ENCODE results near the gene CDC34. TPM values are rescaled to one million over a fixed set of nuclear protein-coding genes. Genes with fewer than 3 reads are reported as not detected.

Gene CDC34
- total RNA-seq, 4 donors from 2014 or later = 60.7 to 110 (median 73.4) TPM

DNA sequence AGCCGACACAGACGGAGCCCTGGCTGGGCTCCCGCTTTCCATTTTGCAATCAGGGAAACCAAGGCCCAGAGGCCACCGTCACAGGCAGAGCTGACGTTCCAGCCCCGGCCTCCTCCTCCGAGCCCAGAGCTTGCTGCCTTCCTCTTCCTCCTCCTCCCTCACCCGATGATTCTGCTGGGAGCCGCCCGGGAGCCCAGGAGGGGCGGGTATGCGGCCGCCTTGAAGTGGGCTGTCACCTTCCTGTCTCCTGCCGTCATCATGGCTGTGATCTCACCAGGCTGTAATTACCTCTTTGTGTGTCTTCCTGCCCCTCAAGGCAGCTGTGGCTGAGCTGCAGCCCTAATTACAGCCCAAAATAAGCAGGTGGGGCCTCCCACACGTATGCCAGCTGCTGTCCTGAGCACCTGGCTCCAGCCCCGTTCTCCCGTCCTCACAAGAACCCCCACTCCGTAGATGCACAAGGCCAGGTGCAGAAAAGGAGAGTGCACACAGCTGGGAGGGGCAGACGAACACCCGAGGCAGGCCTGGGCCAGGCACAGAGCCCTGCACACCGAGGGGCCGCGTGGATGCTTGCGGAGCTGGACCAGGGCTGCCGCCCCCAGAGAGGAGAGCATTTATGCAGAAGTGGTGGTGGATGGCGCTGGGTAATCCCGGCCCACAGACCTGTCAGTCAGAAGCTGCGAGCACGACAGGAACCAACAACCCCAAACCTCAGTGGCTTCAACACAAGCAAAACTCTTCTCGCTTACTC is 20.3 kb upstream of the CDC34 start:
- Histone ChIP-seq H3K27me3 (no peaks in the 10 kb centered on the region), H3K27ac (peak overlapping the region in 3 of 4 donors; percentile 36 to 75 (median 51)), H3K9me3 (no peaks in the 10 kb centered on the region), H3K36me3 (peaks cover 0 to 24% (median 0%) of the 10 kb centered on the region in 3 donors), H3K4me3 (peak overlapping the region in 1 of 4 donors; percentile 31), H3K4me1 (peaks cover 0 to 37% (median 18%) of the 10 kb centered on the region in 4 donors)
- no peak for TF ChIP-seq POLR2A (IDR thresholded peaks at IDR 0.05)
- TF ChIP-seq, protein P1, sequence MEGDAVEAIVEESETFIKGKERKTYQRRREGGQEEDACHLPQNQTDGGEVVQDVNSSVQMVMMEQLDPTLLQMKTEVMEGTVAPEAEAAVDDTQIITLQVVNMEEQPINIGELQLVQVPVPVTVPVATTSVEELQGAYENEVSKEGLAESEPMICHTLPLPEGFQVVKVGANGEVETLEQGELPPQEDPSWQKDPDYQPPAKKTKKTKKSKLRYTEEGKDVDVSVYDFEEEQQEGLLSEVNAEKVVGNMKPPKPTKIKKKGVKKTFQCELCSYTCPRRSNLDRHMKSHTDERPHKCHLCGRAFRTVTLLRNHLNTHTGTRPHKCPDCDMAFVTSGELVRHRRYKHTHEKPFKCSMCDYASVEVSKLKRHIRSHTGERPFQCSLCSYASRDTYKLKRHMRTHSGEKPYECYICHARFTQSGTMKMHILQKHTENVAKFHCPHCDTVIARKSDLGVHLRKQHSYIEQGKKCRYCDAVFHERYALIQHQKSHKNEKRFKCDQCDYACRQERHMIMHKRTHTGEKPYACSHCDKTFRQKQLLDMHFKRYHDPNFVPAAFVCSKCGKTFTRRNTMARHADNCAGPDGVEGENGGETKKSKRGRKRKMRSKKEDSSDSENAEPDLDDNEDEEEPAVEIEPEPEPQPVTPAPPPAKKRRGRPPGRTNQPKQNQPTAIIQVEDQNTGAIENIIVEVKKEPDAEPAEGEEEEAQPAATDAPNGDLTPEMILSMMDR (IDR thresholded peaks at IDR 0.05) = no peak
- no peak for TF ChIP-seq EP300 (IDR thresholded peaks at IDR 0.05)
- 58 to 59% methylated on average over 29 of the region's 30 CpGs for WGBS, 2 donors
- DNase-seq (ENCODE audit: low spot score in 2 of 2) = no peak

DNA sequence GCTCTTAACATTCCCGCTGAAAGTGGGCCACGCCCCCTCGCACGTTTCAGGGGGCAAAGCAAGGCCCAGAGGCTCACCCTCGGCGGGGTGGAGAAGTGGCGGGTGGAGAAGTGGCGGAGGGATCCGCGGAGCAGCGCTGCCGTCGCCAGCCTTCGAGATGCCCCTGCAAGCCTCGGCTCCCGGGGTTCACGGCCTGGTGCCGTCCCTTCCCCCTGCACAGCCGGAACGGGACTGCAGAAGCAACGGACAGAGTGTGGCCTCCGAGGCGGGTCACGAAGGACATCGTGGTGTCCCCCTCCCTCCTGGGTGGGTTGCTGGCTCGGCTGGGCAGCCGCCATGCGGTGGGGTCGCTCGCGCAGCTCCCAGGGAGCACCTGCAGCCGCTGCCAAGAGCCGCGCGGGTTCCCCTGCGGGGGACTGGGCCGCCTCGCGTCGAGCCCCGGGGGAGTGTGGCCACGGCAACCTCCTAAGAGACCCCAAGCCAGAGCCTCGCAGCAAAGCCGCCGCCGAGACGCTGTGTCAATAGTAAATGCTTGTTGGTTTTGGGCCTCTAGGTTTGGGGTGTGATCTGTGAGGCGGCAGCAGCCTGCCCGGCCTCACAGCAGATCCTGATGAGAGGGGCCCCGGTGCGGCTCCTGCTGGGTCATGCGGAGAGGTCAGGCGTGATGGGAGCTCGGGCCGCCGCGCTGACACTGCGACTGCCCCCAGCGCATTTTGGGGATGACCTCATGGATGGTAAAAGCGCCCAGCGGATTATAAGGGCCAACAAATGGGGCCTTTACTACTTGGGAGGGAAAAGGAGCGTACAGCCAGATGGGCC is 18.8 kb upstream of the CDC34 start:
- no peak for DNase-seq (ENCODE audit: low spot score in 2 of 2)
- Histone ChIP-seq H3K4me1 (peaks cover 0 to 33% (median 16%) of the 10 kb centered on the region in 4 donors), H3K9me3 (no peaks in the 10 kb centered on the region), H3K27ac (no peak overlapping the region), H3K4me3 (no peak overlapping the region), H3K27me3 (no peaks in the 10 kb centered on the region), H3K36me3 (peaks cover 0 to 24% (median 0%) of the 10 kb centered on the region in 3 donors)
- 42 to 48% methylated on average over 56 to 62 of the region's 62 CpGs for WGBS, 2 donors
- TF ChIP-seq, protein P1 (IDR thresholded peaks at IDR 0.05) = no peak
- TF ChIP-seq EP300 (IDR thresholded peaks at IDR 0.05) (no peak), POLR2A (IDR thresholded peaks at IDR 0.05) (no peak)

DNA sequence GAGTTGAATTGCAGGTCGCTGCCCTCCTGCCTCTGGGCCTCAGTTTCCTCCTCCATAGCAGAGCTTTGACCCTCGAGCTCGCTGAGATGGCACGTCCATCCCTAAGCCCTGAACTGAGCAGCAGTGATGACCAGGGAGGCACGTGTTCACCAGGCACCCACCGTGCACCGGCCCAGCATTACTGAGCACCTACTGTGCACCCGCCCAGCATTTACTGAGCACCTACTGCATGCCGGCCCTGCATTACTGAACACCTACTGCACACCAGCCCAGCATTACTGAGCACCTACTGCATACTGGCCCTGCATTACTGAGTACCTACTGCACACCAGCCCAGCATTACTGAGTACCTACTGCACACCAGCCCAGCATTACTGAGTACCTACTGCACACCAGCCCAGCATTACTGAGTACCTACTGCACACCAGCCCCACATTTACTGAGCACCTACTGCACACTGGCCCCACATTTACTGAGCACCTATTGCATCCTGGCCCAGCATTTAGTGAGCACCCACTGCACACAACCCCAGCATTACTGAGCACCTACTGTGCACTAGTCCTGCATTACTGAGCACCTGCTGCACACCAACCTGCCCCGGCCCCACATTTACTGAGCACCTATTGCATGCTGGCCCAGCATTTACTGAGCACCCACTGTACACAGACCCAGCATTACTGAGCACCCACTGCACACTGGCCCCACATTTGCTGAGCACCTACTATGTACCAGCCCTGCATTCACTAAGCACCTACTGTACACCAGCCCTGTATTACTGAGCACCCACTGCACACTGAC is 18.0 kb upstream of the CDC34 start:
- peaks cover 0 to 24% (median 0%) of the 10 kb centered on the region in 3 donors for H3K36me3 ChIP-seq
- H3K4me3 ChIP-seq = no peak overlapping the region
- no peaks in the 10 kb centered on the region for H3K9me3 ChIP-seq
- 75 to 76% methylated on average over 9 to 10 of the region's 10 CpGs for WGBS, 2 donors
- no peaks in the 10 kb centered on the region for H3K27me3 ChIP-seq
- TF ChIP-seq POLR2A (IDR thresholded peaks at IDR 0.05) = no peak
- TF ChIP-seq, protein P1 (IDR thresholded peaks at IDR 0.05) = no peak
- TF ChIP-seq EP300 (IDR thresholded peaks at IDR 0.05) = no peak
- no peak overlapping the region for H3K27ac ChIP-seq
- H3K4me1 ChIP-seq = peaks cover 0 to 25% (median 9%) of the 10 kb centered on the region in 4 donors
- no peak for DNase-seq (ENCODE audit: low spot score in 2 of 2)

DNA sequence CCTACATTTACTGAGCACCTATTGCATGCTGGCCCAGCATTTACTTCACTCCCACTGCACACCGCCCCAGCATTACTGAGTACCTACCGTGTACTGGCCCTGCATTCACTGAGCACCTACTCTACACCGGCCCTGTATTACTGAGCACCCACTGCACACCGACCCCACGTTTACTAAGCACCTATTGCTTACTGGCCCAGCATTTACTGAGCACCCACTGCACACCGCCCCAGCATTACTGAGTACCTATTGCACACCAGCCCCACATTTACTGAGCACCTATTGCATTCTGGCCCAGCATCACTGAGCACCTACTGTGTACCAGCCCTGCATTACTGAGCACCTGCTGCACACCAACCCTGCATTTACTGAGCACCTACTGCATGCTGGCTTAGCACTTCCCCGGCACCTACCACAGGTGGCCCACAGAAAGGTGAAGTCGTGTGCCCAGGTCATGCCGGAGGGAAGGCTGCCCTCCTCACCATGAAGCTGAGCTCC is 17.3 kb upstream of the CDC34 start:
- Histone ChIP-seq H3K9me3 (no peaks in the 10 kb centered on the region), H3K27me3 (no peaks in the 10 kb centered on the region)
- WGBS, 2 donors = 89 to 93% methylated on average over 9 of the region's 9 CpGs

More for the DNA sequence above, 17.3 kb upstream of the CDC34 start:
- Histone ChIP-seq H3K4me1 (peaks cover 0 to 19% (median 6%) of the 10 kb centered on the region in 4 donors), H3K27ac (no peak overlapping the region), H3K36me3 (peaks cover 0 to 26% (median 0%) of the 10 kb centered on the region in 3 donors), H3K4me3 (no peak overlapping the region)
- TF ChIP-seq EP300 (IDR thresholded peaks at IDR 0.05) (no peak), POLR2A (IDR thresholded peaks at IDR 0.05) (no peak)
- TF ChIP-seq, protein P1 (IDR thresholded peaks at IDR 0.05) = no peak
- DNase-seq (ENCODE audit: low spot score in 2 of 2) = no peak

All from tibial nerve (tissue), 4 donors.